ENCODE measurements around the gene FXYD7.

The FXYD7 gene

GRCh38 chr19:35202722-35203688 is 60.0 kb downstream of the FXYD7 start:
- DNase-seq (ENCODE audit: low read depth): no peak

Data from stimulated activated CD8-positive, alpha-beta memory T cell treated with anti-CD3 and anti-CD28 coated beads, Interleukin-12 subunit alpha, Interleukin-12 subunit beta, amount 100 ng/mL, for 1 hour (primary cell).